ENCODE data around the gene PSME4. TPM values are rescaled to one million over a fixed set of nuclear protein-coding genes. Genes with fewer than 3 reads are reported as not detected.
"Not testable (repeated sequence)": the region's sequence is repeated elsewhere in the genome, so short reads cannot be mapped to it uniquely, and the experiment has no call there.

The PSME4 gene
- total RNA-seq, 1 donor from 2014 or later: 28.2 TPM

DNA sequence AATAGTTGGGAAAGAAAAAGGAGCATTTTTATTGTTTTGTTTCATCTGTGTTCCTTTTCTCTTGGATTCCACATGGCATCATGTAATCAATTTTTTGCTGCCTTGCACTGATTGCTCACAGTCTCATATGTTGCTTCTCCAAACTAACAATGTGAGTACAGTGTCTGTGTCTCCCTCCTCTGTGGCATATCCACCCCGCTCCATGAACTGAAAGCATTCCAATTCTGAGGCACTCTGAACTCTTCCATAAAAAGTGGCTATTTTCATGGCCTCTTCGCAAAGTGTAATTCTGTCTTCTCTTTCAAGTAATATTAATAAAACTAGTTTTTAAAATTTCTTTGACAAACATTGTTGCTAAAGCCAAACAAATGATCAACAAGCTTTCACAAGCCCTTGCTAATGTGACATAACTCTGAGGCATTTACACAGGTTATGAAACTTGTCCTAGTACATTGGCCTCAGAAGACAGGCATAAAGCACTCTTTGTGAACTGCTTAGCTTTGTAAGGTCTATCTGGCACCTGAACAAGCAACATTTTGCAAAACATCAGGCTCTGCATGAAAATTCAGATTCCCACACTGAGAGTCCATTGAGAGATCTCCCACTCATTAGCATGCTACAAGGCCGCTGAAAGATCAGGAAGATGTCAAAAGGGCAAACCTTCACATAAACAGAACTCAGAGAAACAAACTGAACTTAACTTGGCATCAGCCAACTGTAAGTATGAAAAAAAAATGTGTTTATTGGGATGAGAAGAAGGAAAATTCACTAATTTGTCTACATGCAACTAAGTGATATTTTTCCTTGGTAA is 144.0 kb downstream of the PSME4 start:
- no peak overlapping the region for H3K4me3 ChIP-seq (ENCODE audit: low read length in 3 of 3)
- no peaks in the 10 kb centered on the region for H3K9me3 ChIP-seq (ENCODE audit: control insufficient read depth in 3 of 3, low read length in 3 of 3)
- H3K36me3 ChIP-seq (ENCODE audit: control insufficient read depth in 3 of 3, insufficient read depth in 3 of 3, low read length in 3 of 3): peaks cover 0 to 2% (median 0%) of the 10 kb centered on the region in 3 donors
- no peak overlapping the region for H3K27ac ChIP-seq (ENCODE audit: low read depth, low read length)
- H3K4me1 ChIP-seq (ENCODE audit: control insufficient read depth in 3 of 3, insufficient read depth in 3 of 3, low read length in 3 of 3): peaks cover 0 to 4% (median 3%) of the 10 kb centered on the region in 3 donors
- H3K27me3 ChIP-seq (ENCODE audit: control insufficient read depth in 3 of 3, insufficient read depth in 3 of 3, low read length in 3 of 3): no peaks in the 10 kb centered on the region
- H3K9ac ChIP-seq (ENCODE audit: low read depth in 1 of 3, low read length in 3 of 3): no peak overlapping the region

DNA sequence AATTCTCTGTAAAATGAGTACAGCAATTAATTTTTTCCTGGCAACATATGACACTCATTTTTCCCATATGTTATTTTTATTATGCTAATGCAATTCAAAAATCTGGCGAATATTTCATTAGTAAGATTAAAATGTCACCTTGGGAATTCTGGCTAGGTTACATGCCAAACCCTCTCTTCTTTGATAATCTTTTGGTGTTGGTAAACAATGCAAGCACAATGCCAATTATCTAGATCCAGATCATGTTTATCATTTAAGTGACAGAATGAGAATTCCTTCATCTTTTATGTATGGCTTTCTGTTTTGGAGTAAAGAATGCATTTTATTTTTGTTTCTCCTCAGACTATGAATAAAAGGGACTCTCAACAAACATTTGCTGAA is 144.8 kb downstream of the PSME4 start:
- Histone ChIP-seq H3K27ac (ENCODE audit: low read depth, low read length) (no peak overlapping the region), H3K36me3 (ENCODE audit: control insufficient read depth in 3 of 3, insufficient read depth in 3 of 3, low read length in 3 of 3) (peaks cover 0 to 2% (median 0%) of the 10 kb centered on the region in 3 donors), H3K4me3 (ENCODE audit: low read length in 3 of 3) (no peak overlapping the region), H3K9ac (ENCODE audit: low read depth in 1 of 3, low read length in 3 of 3) (no peak overlapping the region), H3K9me3 (ENCODE audit: control insufficient read depth in 3 of 3, low read length in 3 of 3) (no peaks in the 10 kb centered on the region), H3K27me3 (ENCODE audit: control insufficient read depth in 3 of 3, insufficient read depth in 3 of 3, low read length in 3 of 3) (no peaks in the 10 kb centered on the region), H3K4me1 (ENCODE audit: control insufficient read depth in 3 of 3, insufficient read depth in 3 of 3, low read length in 3 of 3) (peaks cover 0 to 4% (median 3%) of the 10 kb centered on the region in 3 donors)

- not testable (repeated sequence) for H3K4me1 ChIP-seq (ENCODE audit: control insufficient read depth in 3 of 3, insufficient read depth in 3 of 3, low read length in 3 of 3); H3K27ac ChIP-seq (ENCODE audit: low read depth, low read length); H3K9me3 ChIP-seq (ENCODE audit: control insufficient read depth in 3 of 3, low read length in 3 of 3); H3K9ac ChIP-seq (ENCODE audit: low read depth in 1 of 3, low read length in 3 of 3); H3K4me3 ChIP-seq (ENCODE audit: low read length in 3 of 3); H3K27me3 ChIP-seq (ENCODE audit: control insufficient read depth in 3 of 3, insufficient read depth in 3 of 3, low read length in 3 of 3)
- H3K36me3 ChIP-seq (ENCODE audit: control insufficient read depth in 3 of 3, insufficient read depth in 3 of 3, low read length in 3 of 3): peaks cover 3 to 14% (median 5%) of the 10 kb centered on the region in 3 donors
Observed at GRCh38 chr2:53823639-53824038, 147.2 kb downstream of the PSME4 start.

DNA sequence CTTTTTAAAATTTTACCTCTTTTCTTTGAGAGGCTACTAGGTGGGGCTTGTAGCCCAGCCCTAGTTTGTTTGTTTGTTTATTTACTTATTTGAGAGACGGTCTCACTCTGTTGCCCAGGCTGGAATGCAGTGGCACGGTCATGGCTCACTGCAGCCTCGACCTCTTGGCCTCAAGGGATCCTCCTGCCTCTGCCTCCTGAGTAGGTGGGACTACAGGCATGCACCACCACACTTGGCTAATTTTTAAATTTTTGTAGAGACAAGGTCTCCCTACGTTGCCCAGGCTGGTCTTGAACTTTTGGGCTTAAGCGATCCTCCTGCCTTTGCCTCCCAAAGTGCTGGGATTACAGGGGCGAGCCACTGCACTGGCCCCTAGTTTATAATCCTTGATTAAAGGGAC is 149.0 kb downstream of the PSME4 start:
- H3K27me3 ChIP-seq (ENCODE audit: control insufficient read depth in 3 of 3, insufficient read depth in 3 of 3, low read length in 3 of 3): no peaks in the 10 kb centered on the region
- H3K4me1 ChIP-seq (ENCODE audit: control insufficient read depth in 3 of 3, insufficient read depth in 3 of 3, low read length in 3 of 3): no peaks in the 10 kb centered on the region
- H3K9me3 ChIP-seq (ENCODE audit: control insufficient read depth in 3 of 3, low read length in 3 of 3): no peaks in the 10 kb centered on the region
- no peak overlapping the region for H3K4me3 ChIP-seq (ENCODE audit: low read length in 3 of 3)
- H3K9ac ChIP-seq (ENCODE audit: low read depth in 1 of 3, low read length in 3 of 3): no peak overlapping the region
- H3K36me3 ChIP-seq (ENCODE audit: control insufficient read depth in 3 of 3, insufficient read depth in 3 of 3, low read length in 3 of 3): peaks cover 6 to 17% (median 13%) of the 10 kb centered on the region in 3 donors
- H3K27ac ChIP-seq (ENCODE audit: low read depth, low read length): no peak overlapping the region

DNA sequence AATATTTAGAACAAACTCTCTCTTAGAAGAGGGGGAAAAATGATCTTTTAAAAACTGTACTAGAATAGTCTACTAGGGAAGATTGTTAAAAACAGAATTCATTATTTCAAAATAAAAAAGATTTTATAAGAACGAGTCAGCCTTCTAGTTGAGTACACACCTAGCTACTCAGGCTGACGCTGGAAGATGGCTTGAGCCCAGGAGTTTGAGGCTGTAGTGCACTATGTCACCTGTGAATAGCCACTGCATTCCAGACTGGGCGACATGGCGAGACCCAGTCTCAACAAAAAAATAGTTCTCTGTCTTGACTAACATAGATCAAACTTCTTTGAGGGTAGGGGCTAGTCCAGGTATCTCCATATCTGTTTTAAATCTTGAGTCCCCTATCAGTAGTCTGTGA is 150.1 kb downstream of the PSME4 start:
- Histone ChIP-seq H3K4me1 (ENCODE audit: control insufficient read depth in 3 of 3, insufficient read depth in 3 of 3, low read length in 3 of 3) (no peaks in the 10 kb centered on the region), H3K4me3 (ENCODE audit: low read length in 3 of 3) (no peak overlapping the region), H3K9me3 (ENCODE audit: control insufficient read depth in 3 of 3, low read length in 3 of 3) (no peaks in the 10 kb centered on the region), H3K36me3 (ENCODE audit: control insufficient read depth in 3 of 3, insufficient read depth in 3 of 3, low read length in 3 of 3) (peaks cover 8 to 20% (median 16%) of the 10 kb centered on the region in 3 donors), H3K9ac (ENCODE audit: low read depth in 1 of 3, low read length in 3 of 3) (no peak overlapping the region), H3K27ac (ENCODE audit: low read depth, low read length) (no peak overlapping the region), H3K27me3 (ENCODE audit: control insufficient read depth in 3 of 3, insufficient read depth in 3 of 3, low read length in 3 of 3) (no peaks in the 10 kb centered on the region)

GRCh38 chr2:53820048-53820447 is 150.7 kb downstream of the PSME4 start:
- no peaks in the 10 kb centered on the region for H3K9me3 ChIP-seq (ENCODE audit: control insufficient read depth in 3 of 3, low read length in 3 of 3)
- no peak overlapping the region for H3K4me3 ChIP-seq (ENCODE audit: low read length in 3 of 3)
- peaks cover 10 to 25% (median 23%) of the 10 kb centered on the region in 3 donors for H3K36me3 ChIP-seq (ENCODE audit: control insufficient read depth in 3 of 3, insufficient read depth in 3 of 3, low read length in 3 of 3)
- no peak overlapping the region for H3K9ac ChIP-seq (ENCODE audit: low read depth in 1 of 3, low read length in 3 of 3)
- H3K27ac ChIP-seq (ENCODE audit: low read depth, low read length): no peak overlapping the region
- no peaks in the 10 kb centered on the region for H3K4me1 ChIP-seq (ENCODE audit: control insufficient read depth in 3 of 3, insufficient read depth in 3 of 3, low read length in 3 of 3)
- no peaks in the 10 kb centered on the region for H3K27me3 ChIP-seq (ENCODE audit: control insufficient read depth in 3 of 3, insufficient read depth in 3 of 3, low read length in 3 of 3)

DNA sequence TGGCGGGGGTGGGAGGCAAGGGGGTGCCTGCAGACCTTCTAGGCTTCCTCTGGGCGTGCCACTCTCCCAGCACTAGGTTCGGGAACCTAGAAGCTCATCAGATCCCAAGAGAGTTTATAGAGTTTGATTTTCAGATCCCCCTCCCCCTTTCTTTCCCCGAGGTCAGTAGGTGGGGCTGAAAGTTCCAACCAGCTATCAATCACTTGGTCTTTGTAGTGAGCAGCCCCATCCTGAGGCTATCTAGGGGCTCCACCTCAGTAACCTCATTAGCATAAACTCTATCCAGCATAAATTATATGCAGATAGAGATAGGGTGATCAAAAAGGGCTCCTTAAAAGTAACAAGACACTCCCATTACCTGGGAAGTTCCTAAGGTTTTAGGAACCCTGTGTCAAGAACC is 151.2 kb downstream of the PSME4 start:
- no peaks in the 10 kb centered on the region for H3K9me3 ChIP-seq (ENCODE audit: control insufficient read depth in 3 of 3, low read length in 3 of 3)
- no peak overlapping the region for H3K27ac ChIP-seq (ENCODE audit: low read depth, low read length)
- H3K4me3 ChIP-seq (ENCODE audit: low read length in 3 of 3): no peak overlapping the region
- no peak overlapping the region for H3K9ac ChIP-seq (ENCODE audit: low read depth in 1 of 3, low read length in 3 of 3)
- no peaks in the 10 kb centered on the region for H3K4me1 ChIP-seq (ENCODE audit: control insufficient read depth in 3 of 3, insufficient read depth in 3 of 3, low read length in 3 of 3)
- peaks cover 10 to 25% (median 25%) of the 10 kb centered on the region in 3 donors for H3K36me3 ChIP-seq (ENCODE audit: control insufficient read depth in 3 of 3, insufficient read depth in 3 of 3, low read length in 3 of 3)
- no peaks in the 10 kb centered on the region for H3K27me3 ChIP-seq (ENCODE audit: control insufficient read depth in 3 of 3, insufficient read depth in 3 of 3, low read length in 3 of 3)

DNA sequence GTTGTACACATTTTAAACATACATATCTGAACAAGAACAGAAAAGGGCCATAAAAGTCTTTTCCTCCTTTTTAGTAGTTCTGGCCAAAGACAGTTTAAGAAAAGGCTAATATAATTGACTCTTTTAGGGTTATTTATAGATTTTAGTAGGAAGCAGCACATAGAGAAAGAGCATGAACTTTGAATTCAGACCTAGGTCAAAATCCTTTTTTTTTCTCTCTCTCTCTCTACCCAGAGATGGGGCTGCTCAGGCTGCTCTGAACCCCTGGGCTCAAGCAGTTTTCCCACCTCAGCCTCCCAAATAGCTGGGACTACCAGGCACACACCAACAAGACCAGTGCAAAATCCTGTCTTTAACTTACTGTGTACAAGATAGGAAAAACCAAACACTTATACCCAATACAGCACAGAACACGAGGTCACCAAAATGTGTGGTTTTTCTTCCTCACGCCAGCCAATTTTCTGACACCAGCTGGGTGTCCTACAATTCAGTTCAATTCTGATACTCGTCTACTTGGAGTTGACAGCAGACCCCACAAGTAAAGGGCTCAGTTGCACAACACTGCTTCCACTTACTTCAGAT is 151.8 kb downstream of the PSME4 start:
- Histone ChIP-seq H3K27me3 (ENCODE audit: control insufficient read depth in 3 of 3, insufficient read depth in 3 of 3, low read length in 3 of 3) (no peaks in the 10 kb centered on the region), H3K36me3 (ENCODE audit: control insufficient read depth in 3 of 3, insufficient read depth in 3 of 3, low read length in 3 of 3) (peaks cover 10 to 30% (median 25%) of the 10 kb centered on the region in 3 donors), H3K9ac (ENCODE audit: low read depth in 1 of 3, low read length in 3 of 3) (no peak overlapping the region), H3K4me1 (ENCODE audit: control insufficient read depth in 3 of 3, insufficient read depth in 3 of 3, low read length in 3 of 3) (no peaks in the 10 kb centered on the region), H3K9me3 (ENCODE audit: control insufficient read depth in 3 of 3, low read length in 3 of 3) (no peaks in the 10 kb centered on the region), H3K4me3 (ENCODE audit: low read length in 3 of 3) (no peak overlapping the region), H3K27ac (ENCODE audit: low read depth, low read length) (no peak overlapping the region)

Measured in skeletal muscle tissue (tissue), 4 donors.